ENCODE measurements around the gene KANK3.
A peak's percentile ranks its signal among the peaks of the same experiment; 100 is the strongest.
"Not testable (repeated sequence)": the region's sequence is repeated elsewhere in the genome, so short reads cannot be mapped to it uniquely, and the experiment has no call there.

KANK3 gene

GRCh38 chr19:8336660-8337059, 6.4 kb downstream of the KANK3 start:
- no peak for DNase-seq

GRCh38 chr19:8336072-8336569, 6.9 kb downstream of the KANK3 start:
- DNase-seq = no peak

- DNase-seq = no peak
Measured at GRCh38 chr19:8335343-8336071, 7.6 kb downstream of the KANK3 start.

GRCh38 chr19:8334458-8335342, 8.4 kb downstream of the KANK3 start:
- DNase-seq = peak in 2 of 5 donors; percentile 8 to 35

- DNase-seq = no peak
Measured at GRCh38 chr19:8333767-8334457, 9.2 kb downstream of the KANK3 start.

- no peak for DNase-seq
Measured at GRCh38 chr19:8332976-8333766, 9.9 kb downstream of the KANK3 start.

- DNase-seq = no peak
Measured at GRCh38 chr19:8331263-8331845, 11.7 kb downstream of the KANK3 start.

- no peak for DNase-seq
Measured at GRCh38 chr19:8329996-8330395, 13.1 kb downstream of the KANK3 start.

GRCh38 chr19:8325454-8325853, 17.6 kb downstream of the KANK3 start:
- DNase-seq = no peak

GRCh38 chr19:8324186-8325050, 18.6 kb downstream of the KANK3 start:
- no peak for DNase-seq

GRCh38 chr19:8323781-8324185, 19.3 kb downstream of the KANK3 start:
- DNase-seq = no peak

- no peak for DNase-seq
Measured at GRCh38 chr19:8322638-8322997, 20.4 kb downstream of the KANK3 start.

- DNase-seq = no peak
Measured at GRCh38 chr19:8321986-8322637, 20.9 kb downstream of the KANK3 start.

- peak; percentile 93 to 97 (median 95) for DNase-seq
Measured at GRCh38 chr19:8321067-8321985, 21.7 kb downstream of the KANK3 start, which contains the start of the genes NDUFA7 and RPS28. Gene NDUFA7 (minus strand): TSS chr19:8321375. CDS start chr19:8321358, 17 bp downstream. Gene RPS28 (plus strand): TSS chr19:8321496. CDS start chr19:8321531, 35 bp downstream.

GRCh38 chr19:8320564-8321066, 22.4 kb downstream of the KANK3 start:
- DNase-seq = no peak

- DNase-seq = no peak
Measured at GRCh38 chr19:8319807-8320520, 23.1 kb downstream of the KANK3 start.

GRCh38 chr19:8318835-8319234, 24.2 kb downstream of the KANK3 start:
- DNase-seq = not testable (repeated sequence)

Data from T-helper 1 cell (primary cell).